ENCODE results near the gene IDH1.

GRCh38 chr2:208280234-208280633, 25.4 kb upstream of the IDH1 start:
- TF ChIP-seq FOXK2 (IDR thresholded peaks at IDR 0.05): no peak
- TF ChIP-seq SP1 (IDR thresholded peaks at IDR 0.05): no peak
- TF ChIP-seq ELF4 (IDR thresholded peaks at IDR 0.05): no peak
- no peak for TF ChIP-seq SUZ12 (IDR thresholded peaks at IDR 0.05)
- TF ChIP-seq LEF1 (IDR thresholded peaks at IDR 0.05; ENCODE audit: borderline replicate concordance): no peak
